ENCODE measurements around the gene APOL6.

Gene APOL6, protein sequence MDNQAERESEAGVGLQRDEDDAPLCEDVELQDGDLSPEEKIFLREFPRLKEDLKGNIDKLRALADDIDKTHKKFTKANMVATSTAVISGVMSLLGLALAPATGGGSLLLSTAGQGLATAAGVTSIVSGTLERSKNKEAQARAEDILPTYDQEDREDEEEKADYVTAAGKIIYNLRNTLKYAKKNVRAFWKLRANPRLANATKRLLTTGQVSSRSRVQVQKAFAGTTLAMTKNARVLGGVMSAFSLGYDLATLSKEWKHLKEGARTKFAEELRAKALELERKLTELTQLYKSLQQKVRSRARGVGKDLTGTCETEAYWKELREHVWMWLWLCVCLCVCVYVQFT

GRCh38 chr22:35648066-35649025 is at the start of gene APOL6:
APOL6 (plus strand) TSS chr22:35648446; CDS start chr22:35656426, 7,980 bp downstream.
- peak within 1 kb of the TSS; percentile 79 for H3K4me3 ChIP-seq (ENCODE audit: low read depth, low read length)
- peak; percentile 65 for DNase-seq (ENCODE audit: low read depth)
- TF ChIP-seq, protein P1, sequence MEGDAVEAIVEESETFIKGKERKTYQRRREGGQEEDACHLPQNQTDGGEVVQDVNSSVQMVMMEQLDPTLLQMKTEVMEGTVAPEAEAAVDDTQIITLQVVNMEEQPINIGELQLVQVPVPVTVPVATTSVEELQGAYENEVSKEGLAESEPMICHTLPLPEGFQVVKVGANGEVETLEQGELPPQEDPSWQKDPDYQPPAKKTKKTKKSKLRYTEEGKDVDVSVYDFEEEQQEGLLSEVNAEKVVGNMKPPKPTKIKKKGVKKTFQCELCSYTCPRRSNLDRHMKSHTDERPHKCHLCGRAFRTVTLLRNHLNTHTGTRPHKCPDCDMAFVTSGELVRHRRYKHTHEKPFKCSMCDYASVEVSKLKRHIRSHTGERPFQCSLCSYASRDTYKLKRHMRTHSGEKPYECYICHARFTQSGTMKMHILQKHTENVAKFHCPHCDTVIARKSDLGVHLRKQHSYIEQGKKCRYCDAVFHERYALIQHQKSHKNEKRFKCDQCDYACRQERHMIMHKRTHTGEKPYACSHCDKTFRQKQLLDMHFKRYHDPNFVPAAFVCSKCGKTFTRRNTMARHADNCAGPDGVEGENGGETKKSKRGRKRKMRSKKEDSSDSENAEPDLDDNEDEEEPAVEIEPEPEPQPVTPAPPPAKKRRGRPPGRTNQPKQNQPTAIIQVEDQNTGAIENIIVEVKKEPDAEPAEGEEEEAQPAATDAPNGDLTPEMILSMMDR (IDR thresholded peaks at IDR 0.05; ENCODE audit: low read depth, low read length, missing control alignments), result no peak

- H3K4me3 ChIP-seq (ENCODE audit: low read depth, low read length), result no peak overlapping the region
- no peak for DNase-seq (ENCODE audit: low read depth)
- TF ChIP-seq, protein P1 (IDR thresholded peaks at IDR 0.05; ENCODE audit: low read depth, low read length, missing control alignments), result no peak
Observed at GRCh38 chr22:35599364-35599763, 48.9 kb upstream of the APOL6 start.

GRCh38 chr22:35600476-35600875 is 47.8 kb upstream of the APOL6 start:
- DNase-seq (ENCODE audit: low read depth), result no peak
- no peak overlapping the region for H3K4me3 ChIP-seq (ENCODE audit: low read depth, low read length)
- TF ChIP-seq, protein P1 (IDR thresholded peaks at IDR 0.05; ENCODE audit: low read depth, low read length, missing control alignments), result no peak

GRCh38 chr22:35601013-35601580 is 47.1 kb upstream of the APOL6 start:
- TF ChIP-seq, protein P1 (IDR thresholded peaks at IDR 0.05; ENCODE audit: low read depth, low read length, missing control alignments), result no peak
- DNase-seq (ENCODE audit: low read depth), result no peak
- H3K4me3 ChIP-seq (ENCODE audit: low read depth, low read length), result no peak overlapping the region

DNA sequence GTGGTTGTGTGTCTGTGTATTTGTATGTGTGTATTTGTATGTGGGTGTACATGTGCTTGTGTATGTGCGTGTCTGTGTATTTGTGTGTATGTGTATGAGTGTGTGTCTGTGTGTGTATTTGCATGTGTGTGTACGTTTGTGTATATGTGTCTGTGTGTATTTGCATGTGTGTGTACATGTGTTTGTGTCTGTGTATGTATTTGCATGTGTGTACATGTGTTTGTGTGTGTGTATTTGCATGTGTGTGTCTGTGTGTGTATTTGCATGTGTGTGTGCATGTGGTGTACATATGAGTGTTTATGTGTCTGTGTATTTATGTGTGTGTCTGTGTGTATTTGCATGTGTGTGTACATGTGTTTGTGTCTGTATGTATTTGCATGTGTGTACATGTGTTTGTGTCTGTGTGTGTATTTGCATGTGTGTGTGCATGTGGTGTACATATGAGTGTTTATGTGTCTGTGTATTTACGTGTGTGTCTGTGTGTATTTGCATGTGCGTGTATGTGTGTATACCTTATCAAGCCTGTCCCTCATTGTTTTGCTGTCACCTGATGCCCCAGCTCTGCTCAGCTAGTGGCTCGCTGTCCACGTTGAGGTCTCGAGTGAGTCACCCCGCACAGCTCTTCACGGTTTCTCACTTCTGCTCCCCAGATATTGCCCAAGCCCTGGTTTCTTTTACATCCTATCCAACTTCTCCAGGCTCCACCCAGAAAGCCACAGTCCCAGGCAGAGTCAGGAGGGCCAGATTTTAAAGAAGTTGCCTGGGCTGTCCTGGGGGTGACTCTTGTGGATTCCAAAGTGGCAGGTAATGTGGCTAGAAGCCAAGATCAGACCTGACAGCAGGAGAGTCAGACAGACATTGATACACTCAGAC is 46.3 kb upstream of the APOL6 start:
- no peak overlapping the region for H3K4me3 ChIP-seq (ENCODE audit: low read depth, low read length)
- DNase-seq (ENCODE audit: low read depth), result no peak
- TF ChIP-seq, protein P1 (IDR thresholded peaks at IDR 0.05; ENCODE audit: low read depth, low read length, missing control alignments), result no peak
